ENCODE results near the gene PSMD6. TPM values are rescaled to one million over a fixed set of nuclear protein-coding genes. Genes with fewer than 3 reads are reported as not detected.

The PSMD6 gene
- total and polyA plus RNA-seq, 2 donors (not counting 3 experiments of a cell fraction or from before 2014, with no cell fraction given), result 53.7 to 90.8 TPM

DNA sequence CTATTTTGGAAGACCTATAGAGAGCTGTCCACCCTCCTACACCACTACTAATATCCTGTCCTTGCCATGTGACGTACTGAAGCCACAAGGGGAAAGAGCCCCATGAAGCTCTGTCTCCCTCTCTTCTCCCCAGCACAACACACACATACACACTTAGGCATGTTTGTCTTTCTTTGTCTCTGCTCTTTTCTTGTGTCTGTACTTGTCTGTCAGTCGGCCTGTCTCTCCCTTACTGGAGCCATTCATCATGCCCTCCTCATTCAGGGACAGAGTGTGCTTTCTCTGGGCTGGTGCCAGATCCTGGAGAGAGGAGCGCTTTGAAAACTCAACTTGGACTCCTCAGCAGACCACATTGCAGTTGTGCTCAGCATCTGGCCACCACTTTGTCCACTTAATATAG is 47.6 kb downstream of the PSMD6 start:
- no peak overlapping the region for H3K4me2 ChIP-seq (ENCODE audit: insufficient read depth, low read length)
- dilution Hi-C loops (cut with MboI; ENCODE audit: extremely low pct_ligation_motif_present, low sequenced_read_pairs) (no loop called here), intact Hi-C loops (cut with micrococcal nuclease) (no loop called here)
- no peak overlapping the region for H3K9ac ChIP-seq (replicated peaks; ENCODE audit: extremely low read depth, insufficient read depth, low read length)
- TF ChIP-seq POLR2AphosphoS5 (IDR thresholded peaks at IDR 0.05; ENCODE audit: insufficient read depth, low read depth, low read length), result no peak
- TF ChIP-seq CTCF (IDR thresholded peaks at IDR 0.05; ENCODE audit: extremely low read depth in 1 of 2, insufficient read depth in 1 of 2, low read depth in 1 of 2, low read length in 2 of 2), result no peak
- no peak for TF ChIP-seq EZH2 (IDR thresholded peaks at IDR 0.05; ENCODE audit: borderline replicate concordance, low read depth, low read length, severe bottlenecking)
- H3K9me3 ChIP-seq (replicated peaks; ENCODE audit: control insufficient read depth, insufficient read depth, low read length), result no peaks in the 10 kb centered on the region
- H3K79me2 ChIP-seq (ENCODE audit: control insufficient read depth, insufficient read depth, low read length), result peaks cover 32% of the 10 kb centered on the region
- H2AFZ ChIP-seq (ENCODE audit: low read depth, low read length), result no peak overlapping the region
- peaks cover 4 to 5% of the 10 kb centered on the region in 2 experiments for H3K36me3 ChIP-seq (ENCODE audit: control insufficient read depth in 2 of 2, extremely low read depth in 1 of 2, insufficient read depth in 2 of 2, low read length in 2 of 2)
- ChIA-PET CTCF (interaction anchor here (1.5 to 5.0 kb wide), 2 partner anchors 10 to 14 kb away, joined by 4 to 23 read pairs; no protein-coding TSS in a partner anchor), POLR2A (no interaction called here)
- H3K27me3 ChIP-seq (ENCODE audit: control insufficient read depth in 2 of 2, insufficient read depth in 2 of 2, low read length in 2 of 2), result no peaks in the 10 kb centered on the region
- no peaks in the 10 kb centered on the region for H3K9me1 ChIP-seq (replicated peaks; ENCODE audit: control insufficient read depth, extremely low read depth, insufficient read depth, low read length)
- FAIRE-seq, result no peak
- no peaks in the 10 kb centered on the region for H4K20me1 ChIP-seq (replicated peaks; ENCODE audit: control insufficient read depth, extremely low read depth, insufficient read depth, low read length)
- H3K27ac ChIP-seq (ENCODE audit: insufficient read depth, low read depth, low read length), result no peak overlapping the region
- BruUV-seq (replicated peaks), result no TSS peak
- H3K4me3 ChIP-seq (replicated peaks in 1 of 3; ENCODE audit: insufficient read depth in 1 of 3, low read depth in 1 of 3, low read length in 3 of 3), result no peak overlapping the region
- no peaks in the 10 kb centered on the region for H3K4me1 ChIP-seq (ENCODE audit: control insufficient read depth, extremely low read depth, insufficient read depth, low read length)
- peak; percentile 23 for DNase-seq (ENCODE audit: low read depth, low spot score)

GRCh38 chr3:63974451-63974850 is 48.8 kb downstream of the PSMD6 start:
- Histone ChIP-seq H3K4me1 (ENCODE audit: control insufficient read depth, extremely low read depth, insufficient read depth, low read length) (no peaks in the 10 kb centered on the region), H2AFZ (ENCODE audit: low read depth, low read length) (no peak overlapping the region), H3K36me3 (ENCODE audit: control insufficient read depth in 2 of 2, extremely low read depth in 1 of 2, insufficient read depth in 2 of 2, low read length in 2 of 2) (no peaks in the 10 kb centered on the region), H3K9ac (replicated peaks; ENCODE audit: extremely low read depth, insufficient read depth, low read length) (no peak overlapping the region), H3K27me3 (ENCODE audit: control insufficient read depth in 2 of 2, insufficient read depth in 2 of 2, low read length in 2 of 2) (no peaks in the 10 kb centered on the region), H3K4me2 (ENCODE audit: insufficient read depth, low read length) (no peak overlapping the region), H3K9me1 (replicated peaks; ENCODE audit: control insufficient read depth, extremely low read depth, insufficient read depth, low read length) (no peaks in the 10 kb centered on the region), H3K9me3 (replicated peaks; ENCODE audit: control insufficient read depth, insufficient read depth, low read length) (no peaks in the 10 kb centered on the region), H3K4me3 (replicated peaks in 1 of 3; ENCODE audit: insufficient read depth in 1 of 3, low read depth in 1 of 3, low read length in 3 of 3) (no peak overlapping the region), H3K27ac (ENCODE audit: insufficient read depth, low read depth, low read length) (no peak overlapping the region), H3K79me2 (ENCODE audit: control insufficient read depth, insufficient read depth, low read length) (peaks cover 39% of the 10 kb centered on the region), H4K20me1 (replicated peaks; ENCODE audit: control insufficient read depth, extremely low read depth, insufficient read depth, low read length) (no peaks in the 10 kb centered on the region)
- TF ChIP-seq JUN (IDR thresholded peaks at IDR 0.05; ENCODE audit: borderline replicate concordance, insufficient read depth, insufficient read length, low read depth) (no peak), MAX (IDR thresholded peaks at IDR 0.05; ENCODE audit: insufficient read depth, insufficient read length) (no peak), MYC (IDR thresholded peaks at IDR 0.05; ENCODE audit: low read depth, low read length) (no peak), POLR2AphosphoS5 (IDR thresholded peaks at IDR 0.05; ENCODE audit: insufficient read depth, low read depth, low read length) (no peak), FOS (IDR thresholded peaks at IDR 0.05; ENCODE audit: borderline replicate concordance, insufficient read depth, low read length) (no peak), POLR2A (IDR thresholded peaks at IDR 0.05; ENCODE audit: low read depth, low read length) (no peak), CTCF (IDR thresholded peaks at IDR 0.05; ENCODE audit: extremely low read depth in 1 of 2, insufficient read depth in 1 of 2, low read depth in 1 of 2, low read length in 2 of 2) (no peak), GATA2 (IDR thresholded peaks at IDR 0.05; ENCODE audit: insufficient read depth, insufficient read length, low read depth, low read length) (no peak), EZH2 (IDR thresholded peaks at IDR 0.05; ENCODE audit: borderline replicate concordance, low read depth, low read length, severe bottlenecking) (no peak)
- dilution Hi-C loops (cut with MboI; ENCODE audit: extremely low pct_ligation_motif_present, low sequenced_read_pairs) (no loop called here), intact Hi-C loops (cut with micrococcal nuclease) (no loop called here)
- ChIA-PET POLR2A (no interaction called here), CTCF (interaction anchor here (4.2 kb wide), 1 partner anchor 13 kb away, joined by 19 read pairs; no protein-coding TSS in a partner anchor)
- DNase-seq (ENCODE audit: low read depth, low spot score) (no peak), FAIRE-seq (no peak)
- no TSS peak for BruUV-seq (replicated peaks)

Data from endothelial cell of umbilical vein (primary cell).